A172 (cell line): ENCODE results near the gene CAMK1D. TPM values are rescaled to one million over a fixed set of nuclear protein-coding genes. Genes with fewer than 3 reads are reported as not detected.

ENCODE experiments used
- DNase-seq: peaks from one replicate; pipeline ENCODE4 v3.0.0-alpha.2; 2015; ENCODE audit warnings: low spot score
- total RNA-seq: library from RNA; depleted of rRNA; stranded (reverse); fragments of >200 nt; shearing (Covaris generic); gene quantifications from 2 replicates; pipeline ENCODE4 v1.2.3, GENCODE V29; 2014

The CAMK1D gene
- total RNA-seq, 1 experiment from 2014 or later, result 2.6 TPM

DNA sequence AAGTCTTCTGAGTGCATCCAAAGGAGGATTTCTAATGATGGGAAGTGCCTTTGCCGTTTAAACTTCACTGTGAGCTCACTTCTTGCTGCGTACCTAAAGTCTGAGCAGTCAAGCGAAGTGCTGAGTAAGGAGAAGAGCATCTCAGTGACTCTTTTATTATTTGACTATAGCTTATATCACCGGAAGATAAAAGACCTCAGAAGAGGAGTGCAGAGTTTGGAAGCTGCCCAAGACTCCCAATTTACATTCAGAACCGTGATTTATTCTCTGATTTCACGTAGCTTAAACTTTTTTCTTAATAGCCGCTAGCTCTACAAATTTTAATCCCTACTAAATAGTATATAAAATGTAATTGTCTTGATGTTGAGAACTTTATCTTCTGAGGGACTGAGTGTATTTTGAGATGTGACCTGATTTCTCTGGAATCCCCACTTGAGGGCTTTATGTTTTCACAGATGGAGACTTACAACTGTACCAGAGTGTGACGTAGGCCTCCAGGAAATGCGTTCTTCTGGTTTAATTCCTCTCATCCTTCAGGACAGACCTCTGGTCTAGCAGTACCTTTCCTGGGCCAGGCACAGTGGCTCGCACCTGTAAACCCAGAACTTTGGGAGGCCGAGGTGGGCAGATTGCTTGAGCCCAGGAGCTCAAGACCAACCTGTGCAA is 51.1 kb downstream of the CAMK1D start:
- DNase-seq, result peak; percentile 54

DNA sequence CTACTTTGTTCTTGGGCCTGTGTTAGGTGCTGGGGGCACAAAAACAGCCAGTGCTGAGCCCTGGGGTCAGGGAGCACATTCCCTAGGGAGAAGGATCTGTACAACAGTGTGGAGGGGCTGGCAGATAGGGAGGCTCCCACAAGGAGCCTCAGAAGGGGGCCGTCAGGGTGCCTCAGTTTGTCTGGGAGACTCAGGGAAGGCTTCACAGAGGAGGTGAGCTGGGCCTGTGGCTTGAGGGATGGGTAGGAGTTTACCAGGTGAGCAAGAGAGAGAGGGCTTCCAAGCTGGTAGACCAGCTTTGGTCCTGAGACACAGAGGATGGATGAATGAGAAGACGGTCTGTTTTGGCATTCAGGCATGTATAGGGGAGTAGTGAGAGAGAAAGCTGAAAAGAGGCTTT is 52.1 kb downstream of the CAMK1D start:
- no peak for DNase-seq

DNA sequence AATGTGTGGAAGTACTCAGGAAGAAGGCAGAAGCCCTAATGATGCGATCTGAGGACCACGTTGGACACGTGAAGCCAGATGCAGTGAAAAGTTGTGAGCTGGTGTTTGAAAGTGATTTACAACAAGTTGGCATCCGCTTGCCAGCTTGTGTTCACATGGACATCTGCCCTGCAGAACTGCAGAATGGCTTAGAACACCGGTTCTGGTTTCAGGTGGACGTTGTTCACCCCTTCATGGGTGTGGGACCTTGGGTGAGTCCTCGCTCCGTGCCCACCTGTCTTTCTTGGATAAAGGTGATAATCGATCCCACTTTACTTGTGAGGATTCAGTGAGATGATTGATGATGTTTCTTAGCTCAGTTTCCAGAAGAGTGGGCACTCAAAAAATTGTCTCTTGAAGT is 53.8 kb downstream of the CAMK1D start:
- DNase-seq, result no peak

DNA sequence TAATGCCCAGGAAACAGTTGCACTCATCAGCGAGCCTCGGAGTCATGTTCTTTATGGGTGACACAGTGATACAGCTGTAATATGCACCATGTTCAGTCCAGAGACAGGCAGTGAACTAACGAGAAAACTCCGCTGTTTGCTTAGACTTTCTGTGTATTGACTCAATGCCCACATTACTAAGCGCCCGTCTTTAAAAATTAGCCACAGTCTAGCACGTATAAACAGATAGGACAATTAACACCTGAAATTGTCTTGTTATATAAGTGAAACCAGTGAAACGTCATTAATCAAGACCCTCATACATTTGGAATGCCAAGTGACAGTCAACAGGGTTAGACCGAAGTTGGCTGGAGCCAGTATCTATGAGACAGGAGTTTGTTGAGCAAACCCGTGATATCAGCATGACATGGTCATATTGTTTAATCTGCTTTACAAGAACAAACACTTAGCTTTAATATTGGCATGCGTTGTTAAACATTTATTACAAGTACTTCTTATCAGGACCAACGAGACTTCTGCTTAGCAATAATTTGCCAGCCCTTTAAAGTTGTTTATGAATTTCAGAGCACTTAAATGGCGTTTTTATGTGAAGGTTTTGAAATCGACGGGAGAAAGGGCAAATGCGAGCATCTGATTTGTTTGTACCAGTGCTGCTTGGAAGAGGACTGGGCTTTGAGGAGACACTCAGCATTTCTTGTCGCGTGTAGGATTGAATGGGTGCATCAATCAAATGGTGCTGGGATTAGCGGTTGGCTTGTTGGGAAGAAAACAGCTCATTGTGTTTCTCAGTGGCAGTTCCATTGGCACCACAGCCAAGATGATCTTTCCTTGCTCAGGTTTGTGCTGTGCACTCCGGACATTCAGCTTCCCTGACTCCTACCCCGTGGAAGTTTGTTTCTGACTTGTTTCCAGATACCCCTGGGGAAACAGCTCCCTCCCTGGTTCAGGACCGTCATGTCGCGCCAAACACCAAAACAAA is 56.3 kb downstream of the CAMK1D start:
- no peak for DNase-seq

DNA sequence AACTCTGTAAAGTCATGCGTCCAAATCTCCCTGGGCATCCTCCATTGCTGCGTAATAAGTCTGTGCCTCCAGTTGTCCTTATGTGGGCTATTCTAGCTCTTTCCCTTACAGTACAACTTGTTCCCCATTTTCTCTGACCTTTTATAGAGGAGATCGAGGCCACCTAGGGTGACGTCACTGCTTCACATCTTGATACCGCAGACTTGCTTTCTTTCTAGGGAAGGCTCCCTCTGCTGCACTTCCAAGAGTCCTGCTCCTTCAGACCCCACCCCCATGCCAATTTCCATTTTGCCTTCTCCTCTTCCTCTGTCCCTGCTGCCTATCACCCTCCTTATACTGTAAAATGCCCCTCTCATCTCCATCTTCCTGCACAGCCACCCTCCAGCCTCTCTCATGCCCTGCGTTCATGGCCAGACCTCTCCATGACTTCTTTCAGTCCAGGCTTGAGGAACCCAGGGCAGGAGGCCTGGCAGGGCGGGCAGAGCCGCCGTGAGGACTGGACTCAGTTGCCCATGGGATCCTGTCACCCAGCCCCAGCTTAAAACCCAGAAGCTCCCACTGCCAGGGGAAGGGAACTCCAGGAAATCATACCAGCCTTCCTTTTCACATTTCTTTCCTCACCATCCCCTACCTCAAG is 57.5 kb downstream of the CAMK1D start:
- DNase-seq, result no peak

DNA sequence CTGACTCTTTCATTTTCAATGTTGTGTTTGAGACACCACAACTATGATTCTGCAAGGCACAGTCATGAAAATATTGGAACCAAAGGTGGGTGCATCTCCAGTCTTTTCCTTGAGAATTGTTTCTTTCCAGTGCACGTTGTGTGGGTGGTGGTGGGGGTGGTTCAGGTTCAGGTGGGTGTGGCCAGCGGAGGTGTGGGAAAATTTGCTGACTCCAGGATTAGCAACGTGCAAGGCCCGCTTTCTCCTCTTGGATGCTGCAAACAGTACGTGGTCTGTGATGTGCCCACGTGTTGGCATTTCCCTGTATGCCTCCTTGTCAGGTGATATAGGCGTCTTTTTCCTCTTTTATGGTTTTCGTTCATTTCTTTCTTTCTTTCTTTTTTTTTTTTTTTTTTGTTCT is 59.1 kb downstream of the CAMK1D start:
- DNase-seq, result no peak

DNA sequence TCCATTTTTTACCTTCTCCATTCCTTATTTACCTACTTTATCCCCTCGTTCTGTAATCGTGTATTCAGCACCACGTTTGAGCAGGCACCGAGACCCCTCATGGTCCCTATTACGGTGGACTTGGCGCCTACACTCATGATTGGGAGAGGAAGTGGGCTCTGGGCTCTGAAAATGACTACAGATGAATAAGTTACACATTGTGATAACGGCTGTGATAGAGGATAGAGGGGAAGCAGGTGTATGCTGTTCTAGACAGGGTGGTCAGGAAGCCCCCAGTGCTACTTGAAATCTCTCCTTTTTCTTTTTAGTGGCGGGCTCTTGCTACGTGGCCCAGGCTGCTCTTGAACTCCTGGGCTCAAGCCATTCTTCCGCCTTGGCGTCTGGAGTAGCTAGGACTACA is 59.8 kb downstream of the CAMK1D start:
- no peak for DNase-seq

DNA sequence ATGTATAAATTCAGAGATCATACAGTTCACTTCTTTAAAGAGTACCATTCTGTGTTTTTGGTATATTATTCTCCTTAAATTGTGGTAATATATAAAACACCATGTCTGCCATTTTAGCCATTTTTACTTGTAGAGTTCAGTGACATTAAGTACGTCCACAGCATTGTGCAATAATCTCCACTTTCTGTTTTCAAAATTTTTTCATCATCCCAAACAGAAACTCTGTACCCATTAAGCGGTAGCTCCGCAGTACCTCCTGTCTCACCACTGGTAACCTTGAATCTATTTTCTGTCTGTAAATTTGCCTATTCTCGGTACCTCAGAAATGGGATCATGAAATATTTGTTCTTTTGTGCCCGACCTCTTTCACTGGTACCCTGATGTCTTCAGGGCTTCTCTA is 60.3 kb downstream of the CAMK1D start:
- DNase-seq, result no peak

DNA sequence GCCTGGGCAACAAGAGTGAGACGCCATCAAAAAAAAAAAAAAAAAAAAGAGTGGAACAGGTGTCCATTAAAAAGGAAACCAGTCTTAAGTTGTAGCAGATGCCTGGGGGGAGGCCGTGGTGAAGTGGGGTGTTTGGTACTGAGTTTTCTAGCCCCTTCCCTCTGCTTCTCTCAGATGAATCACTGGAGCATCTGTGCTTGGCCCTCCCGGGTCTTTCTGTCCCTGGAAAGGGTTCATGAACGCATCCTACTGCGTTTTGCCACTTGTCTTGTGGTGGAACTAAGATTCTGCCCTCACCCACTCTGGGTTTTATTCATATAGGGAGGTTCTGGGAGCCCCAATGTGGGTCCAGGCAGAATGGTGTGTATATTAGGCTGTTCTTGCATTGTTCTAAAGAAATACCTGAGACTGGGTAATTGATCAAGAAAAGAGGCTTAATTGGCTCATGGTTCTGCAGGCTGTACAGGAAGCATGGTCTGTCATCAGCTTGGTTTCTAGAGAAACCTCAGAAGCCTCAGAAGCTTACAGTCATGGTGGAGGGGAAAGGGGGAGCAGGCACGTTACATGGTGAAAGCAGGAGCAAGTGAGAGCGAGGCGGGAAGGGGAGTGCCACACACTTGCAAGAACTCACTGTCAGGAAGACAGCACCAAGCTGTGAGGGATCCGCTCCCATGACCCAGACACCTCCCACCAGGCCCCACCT is 63.5 kb downstream of the CAMK1D start:
- no peak for DNase-seq

DNA sequence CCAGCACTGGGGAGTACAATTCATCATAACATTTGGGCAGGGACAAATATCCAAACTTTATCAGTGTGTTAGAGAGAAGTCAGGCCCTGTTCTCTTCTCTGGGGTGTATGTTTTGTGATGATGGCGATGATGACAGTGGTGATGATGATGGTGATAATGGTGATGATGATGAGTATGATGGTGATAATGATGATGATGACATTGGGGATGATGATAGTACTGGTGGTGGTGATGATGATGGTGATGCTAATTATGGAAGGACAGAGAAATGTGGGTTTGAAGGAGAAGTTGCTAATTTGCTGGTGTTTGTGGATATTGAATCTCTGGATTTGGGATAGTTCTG is 64.0 kb downstream of the CAMK1D start:
- no peak for DNase-seq

DNA sequence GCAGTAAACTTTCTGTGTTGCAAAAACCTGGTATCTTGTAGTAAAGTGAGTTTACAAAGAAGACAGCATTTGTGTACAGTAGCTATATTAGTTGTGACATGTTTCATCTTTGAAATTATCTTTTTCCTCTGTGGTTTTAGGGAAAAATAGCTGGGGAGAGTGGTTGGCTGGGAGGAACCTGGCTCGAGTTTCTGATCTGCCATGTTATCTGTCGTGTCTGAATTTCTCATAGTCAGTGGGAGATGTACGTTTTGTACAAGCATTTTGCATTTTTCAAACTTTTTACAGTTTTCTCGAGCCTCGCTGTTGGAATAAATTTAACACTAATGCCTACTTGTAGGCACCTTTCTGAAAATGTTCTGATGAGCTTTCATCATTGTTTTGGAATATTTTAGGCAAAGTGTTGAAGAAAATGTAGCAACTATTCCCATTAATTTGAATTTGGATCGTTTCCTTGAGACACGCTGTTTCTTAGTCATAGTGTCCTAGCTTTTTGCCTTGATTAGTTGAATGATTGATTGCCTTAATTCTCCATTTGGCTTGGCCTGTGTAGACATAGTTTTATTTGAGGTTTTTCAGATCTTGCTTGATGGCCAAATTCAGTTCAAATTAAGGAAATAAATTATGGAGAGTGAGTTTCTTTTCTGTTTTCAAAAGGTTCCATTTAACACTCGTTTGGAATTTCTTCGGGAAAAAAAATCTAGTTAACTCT is 65.1 kb downstream of the CAMK1D start:
- peak; percentile 55 for DNase-seq

DNA sequence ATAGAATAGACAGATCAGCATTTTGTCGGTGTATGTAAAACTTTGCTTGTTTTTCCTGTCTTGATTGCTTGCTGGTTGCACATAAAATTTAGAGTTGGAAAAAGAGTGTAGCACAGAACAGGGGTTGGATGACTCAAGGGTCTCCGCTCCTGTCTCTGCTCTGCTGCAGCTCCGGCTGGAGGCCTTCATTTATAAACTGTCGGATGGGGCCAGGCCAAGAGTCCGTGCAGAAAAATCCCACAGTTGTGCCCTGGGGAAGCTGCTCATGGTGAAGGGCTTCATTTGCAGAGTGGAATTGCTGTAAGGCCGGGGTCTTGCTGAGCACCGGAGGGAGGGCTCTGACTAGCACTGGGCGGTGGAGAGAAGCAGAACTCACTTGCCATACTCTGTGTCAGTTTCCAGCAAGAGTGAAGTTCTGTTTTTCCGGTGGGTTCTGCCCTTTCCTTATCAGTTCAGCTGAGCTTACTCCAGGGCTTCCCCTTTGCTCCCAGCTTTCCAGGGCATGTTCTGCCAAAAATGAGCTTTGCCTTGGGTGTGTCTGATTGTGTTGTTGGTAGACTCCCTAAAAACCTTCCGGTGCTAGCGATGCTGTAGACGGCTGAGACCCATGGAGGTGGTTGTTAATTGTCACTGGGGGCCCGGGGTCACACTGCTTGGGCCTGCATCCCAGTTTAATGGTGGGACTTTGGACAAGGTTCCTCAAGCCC is 67.2 kb downstream of the CAMK1D start:
- no peak for DNase-seq

DNA sequence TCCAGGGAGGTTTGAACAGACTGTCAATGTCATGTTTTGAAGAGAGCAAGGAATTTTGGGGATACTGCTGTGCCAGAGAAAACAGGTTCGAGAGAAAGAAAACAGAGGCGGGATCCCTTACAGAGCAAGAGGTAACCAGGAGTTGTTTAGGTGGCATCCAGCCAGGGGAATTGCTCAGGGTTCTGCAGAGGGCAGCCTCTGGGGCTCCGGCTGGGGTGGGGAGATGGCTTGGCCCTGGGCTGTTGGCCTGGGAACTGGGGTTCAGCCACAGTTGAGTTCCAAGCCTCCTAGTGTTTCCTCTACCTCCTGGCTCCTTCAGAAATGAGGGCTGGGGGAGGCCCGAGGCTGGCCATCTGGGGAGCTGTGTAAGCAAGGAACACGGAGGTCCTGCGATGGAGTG is 68.0 kb downstream of the CAMK1D start:
- no peak for DNase-seq

DNA sequence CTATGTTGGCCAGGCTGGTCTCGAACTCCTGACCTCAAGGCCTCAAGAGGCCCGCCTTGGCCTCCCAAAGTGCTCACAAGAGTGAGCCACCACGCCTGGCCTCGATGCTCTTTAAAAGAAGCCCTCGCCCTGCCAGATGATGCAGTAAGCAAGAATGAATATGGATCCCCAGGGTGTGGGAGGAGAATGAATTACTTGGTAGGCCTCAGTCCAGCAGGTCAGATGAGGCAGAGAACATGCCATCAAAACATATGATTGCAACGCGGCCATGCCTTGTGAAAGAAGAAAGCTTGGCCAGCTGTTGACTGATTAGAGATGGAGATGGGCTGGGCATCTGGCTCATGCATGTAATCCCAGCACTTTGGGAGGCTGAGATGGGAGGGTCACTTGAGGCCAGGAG is 68.7 kb downstream of the CAMK1D start:
- no peak for DNase-seq

DNA sequence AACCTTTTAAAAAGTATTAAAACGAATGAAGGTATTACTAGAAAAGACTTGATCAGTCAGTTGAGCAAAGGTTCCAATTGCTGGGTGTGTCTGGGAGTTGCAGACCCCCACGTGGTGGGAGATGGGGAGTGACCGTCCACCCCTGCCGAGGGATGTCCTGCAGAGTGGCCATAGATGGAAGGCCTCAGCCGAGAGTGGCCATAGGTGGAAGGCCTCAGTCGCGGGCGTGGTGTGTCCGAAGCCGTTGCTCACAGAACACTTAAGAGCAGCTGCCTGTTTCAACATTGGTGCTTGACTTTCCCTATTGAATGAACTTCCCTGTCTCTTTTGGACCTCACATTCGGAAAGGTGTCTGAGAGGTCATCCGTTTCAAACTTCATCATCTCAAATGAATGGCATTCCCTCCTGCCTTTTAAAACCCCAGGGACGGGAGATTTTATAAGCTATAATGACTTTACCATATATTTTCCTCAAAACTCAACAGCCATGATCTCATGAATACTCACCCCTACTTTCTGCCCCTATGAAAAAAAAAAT is 69.4 kb downstream of the CAMK1D start:
- no peak for DNase-seq

DNA sequence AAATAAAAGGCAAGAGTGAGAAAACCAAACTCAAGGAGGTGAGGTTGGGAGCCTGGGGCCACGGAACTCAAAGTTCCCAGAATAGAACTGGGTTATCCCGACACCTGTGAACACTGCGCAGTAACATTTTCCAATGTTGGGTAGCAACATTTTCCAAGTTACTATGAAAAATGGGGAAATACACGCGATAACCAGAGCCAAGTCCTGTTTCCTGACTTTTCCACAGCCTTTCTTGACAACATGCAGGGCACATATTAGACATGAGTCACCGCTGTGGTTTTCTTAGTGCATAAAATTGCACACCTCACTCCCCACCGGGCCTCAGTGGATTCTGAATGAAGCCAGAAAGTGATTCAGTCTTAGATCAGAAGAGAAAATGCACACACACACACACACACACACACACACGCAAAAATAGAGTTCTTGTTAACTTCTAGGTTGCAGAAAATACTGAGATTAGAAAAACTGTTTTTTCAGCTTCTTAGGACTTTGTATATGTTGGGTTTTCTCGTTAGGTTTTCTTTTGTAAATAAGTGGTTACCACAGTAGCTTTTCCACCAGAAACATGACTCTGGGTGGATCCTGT is 70.0 kb downstream of the CAMK1D start:
- peak; percentile 91 for DNase-seq

DNA sequence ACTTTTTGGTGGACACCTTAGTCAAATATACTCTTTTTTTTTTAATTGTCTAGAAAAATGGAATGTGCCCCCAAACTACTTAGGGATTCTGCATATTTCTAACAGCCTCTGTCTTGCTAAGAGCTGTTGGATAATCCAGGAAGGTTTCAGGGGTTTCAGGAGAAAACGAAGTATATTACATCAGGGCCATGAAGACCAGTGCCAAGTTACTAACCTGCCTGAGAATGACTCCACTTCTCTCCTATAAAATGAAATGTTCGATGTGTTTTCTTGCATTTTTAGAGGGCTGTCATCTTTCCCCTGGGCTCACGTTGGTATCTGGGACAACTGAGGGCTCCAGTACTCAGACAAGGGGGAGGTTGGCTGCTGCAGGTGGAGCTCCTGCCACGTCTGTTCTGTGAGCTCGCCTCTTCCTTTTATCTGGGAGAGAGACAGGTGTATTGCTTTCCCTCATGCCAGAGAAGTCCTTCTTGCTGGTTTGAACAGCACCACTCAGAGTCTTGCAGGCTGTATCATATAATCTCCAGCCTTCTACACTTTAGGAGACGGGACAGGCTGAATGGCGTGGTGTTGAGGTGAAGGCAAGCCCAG is 71.3 kb downstream of the CAMK1D start:
- DNase-seq, result no peak

DNA sequence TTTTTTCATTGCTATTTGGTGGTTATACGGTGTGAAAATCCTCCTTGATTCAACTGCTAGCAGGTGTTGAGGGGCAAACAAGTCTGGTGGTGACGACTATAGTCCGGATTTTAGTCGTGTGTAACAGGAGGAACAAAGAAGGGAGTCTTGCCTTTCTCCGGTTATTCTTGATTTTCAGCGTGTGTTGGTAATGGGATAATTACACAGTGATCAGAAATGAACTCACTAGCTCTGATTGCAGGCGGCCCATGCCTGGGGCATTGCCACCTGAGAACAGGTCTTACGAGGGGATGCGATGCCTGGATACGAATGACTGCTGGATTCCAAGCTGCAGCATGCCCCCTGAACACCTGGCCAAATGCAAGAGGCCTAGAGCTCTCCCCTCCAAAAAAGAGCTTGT is 72.8 kb downstream of the CAMK1D start:
- no peak for DNase-seq

DNA sequence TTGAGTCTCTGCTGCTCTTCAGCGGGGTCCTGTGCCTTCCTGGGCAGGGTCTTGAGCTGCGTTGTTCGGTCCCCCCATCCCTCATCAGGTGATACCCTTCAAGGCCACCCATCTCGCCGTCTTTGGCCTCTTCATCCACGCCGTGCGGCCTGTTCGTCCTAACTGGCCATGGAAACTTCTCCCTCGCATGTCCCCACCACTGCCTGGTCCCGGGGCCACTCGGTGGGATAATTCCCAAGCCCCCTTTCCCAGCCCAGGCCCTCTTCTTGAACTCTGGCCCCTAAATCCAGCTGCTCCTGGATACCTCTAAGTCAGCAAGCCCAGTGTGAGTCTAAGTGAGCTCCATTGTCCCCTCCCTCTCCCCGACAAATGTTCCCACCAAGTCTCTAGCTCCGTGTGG is 74.5 kb downstream of the CAMK1D start:
- no peak for DNase-seq

DNA sequence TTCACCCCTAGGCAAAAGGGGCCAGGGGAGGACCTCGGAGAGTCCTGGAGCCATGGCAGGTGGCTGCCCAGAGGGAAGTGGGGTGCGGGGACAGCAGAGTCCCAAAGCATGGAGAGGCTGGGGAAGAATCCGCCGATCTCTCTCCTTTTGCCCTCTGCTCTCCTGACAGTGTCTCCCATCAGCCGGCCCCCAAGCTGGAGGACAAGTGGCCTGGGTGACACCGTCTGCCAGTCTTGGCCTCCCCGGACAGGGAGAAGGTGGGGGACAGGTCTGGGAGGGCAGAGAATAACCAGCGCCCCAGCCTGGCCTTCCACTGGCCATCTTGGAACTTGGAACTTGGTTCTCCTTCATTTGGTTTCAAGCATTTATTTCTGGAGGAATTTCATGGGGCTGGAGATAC is 77.9 kb downstream of the CAMK1D start:
- DNase-seq, result no peak
